Stomach smooth muscle (tissue), 2 donors: ENCODE data around the gene PCNX2.

Source experiments
- H3K27ac ChIP-seq: one replicate; pipeline ENCODE4 v1.7.0; 2013; ENCODE audit warnings: mild to moderate bottlenecking, low read length, inconsistent platforms
- H3K27me3 ChIP-seq, 2 donors: one replicate each; pipeline ENCODE4 v1.7.0; 2013; ENCODE audit warnings: low read length in 2 of 2; ENCODE audit not compliant: insufficient read depth in 2 of 2, control insufficient read depth in 1 of 2
- H3K36me3 ChIP-seq, 2 donors: one replicate each; pipeline ENCODE4 v1.7.0; 2013; ENCODE audit warnings: low read length in 2 of 2; ENCODE audit not compliant: control insufficient read depth in 2 of 2, insufficient read depth in 2 of 2
- H3K4me1 ChIP-seq: one replicate; pipeline ENCODE4 v1.7.0; 2013; ENCODE audit warnings: low read length; ENCODE audit not compliant: control insufficient read depth, insufficient read depth
- H3K4me3 ChIP-seq, 2 donors: one replicate each; pipeline ENCODE4 v1.7.0; 2013; ENCODE audit warnings: low read length in 2 of 2
- H3K9ac ChIP-seq, 2 donors: one replicate each; pipeline ENCODE4 v1.7.0; 2013; ENCODE audit warnings: low read length in 2 of 2, mild to moderate bottlenecking in 1 of 2
- H3K9me3 ChIP-seq, 2 donors: one replicate each; pipeline ENCODE4 v1.7.0; 2013; ENCODE audit warnings: low read length in 2 of 2; ENCODE audit not compliant: control insufficient read depth in 2 of 2
- donor health status: healthy.
- donor health status: Pancreatic carcinoma.

PCNX2 gene

GRCh38 chr1:233034836-233035235 lies 260.7 kb downstream of the PCNX2 start:
- Histone ChIP-seq H3K4me1 (no peaks in the 10 kb centered on the region), H3K9ac (no peak overlapping the region), H3K9me3 (peaks cover 0 to 2% of the 10 kb centered on the region in 2 donors), H3K27me3 (no peaks in the 10 kb centered on the region), H3K36me3 (no peaks in the 10 kb centered on the region), H3K4me3 (no peak overlapping the region), H3K27ac (no peak overlapping the region)

GRCh38 chr1:233033361-233033760 lies 262.2 kb downstream of the PCNX2 start:
- H3K27ac ChIP-seq: no peak overlapping the region
- no peaks in the 10 kb centered on the region for H3K27me3 ChIP-seq
- no peak overlapping the region for H3K9ac ChIP-seq
- no peaks in the 10 kb centered on the region for H3K36me3 ChIP-seq
- H3K4me3 ChIP-seq: no peak overlapping the region
- H3K4me1 ChIP-seq: no peaks in the 10 kb centered on the region
- H3K9me3 ChIP-seq: peaks cover 0 to 2% of the 10 kb centered on the region in 2 donors

- H3K36me3 ChIP-seq: no peaks in the 10 kb centered on the region
- peaks cover 0 to 2% of the 10 kb centered on the region in 2 donors for H3K9me3 ChIP-seq
- H3K9ac ChIP-seq: no peak overlapping the region
- no peaks in the 10 kb centered on the region for H3K4me1 ChIP-seq
- H3K27ac ChIP-seq: no peak overlapping the region
- H3K4me3 ChIP-seq: no peak overlapping the region
- no peaks in the 10 kb centered on the region for H3K27me3 ChIP-seq
Observed at GRCh38 chr1:233032916-233033315, 262.6 kb downstream of the PCNX2 start.

- Histone ChIP-seq H3K36me3 (no peaks in the 10 kb centered on the region), H3K9ac (no peak overlapping the region), H3K27ac (no peak overlapping the region), H3K27me3 (no peaks in the 10 kb centered on the region), H3K4me1 (no peaks in the 10 kb centered on the region), H3K4me3 (no peak overlapping the region), H3K9me3 (peaks cover 0 to 2% of the 10 kb centered on the region in 2 donors)
Observed at GRCh38 chr1:233031521-233031920, 264.0 kb downstream of the PCNX2 start.

- H3K9ac ChIP-seq: no peak overlapping the region
Observed at GRCh38 chr1:233027046-233027445, 268.5 kb downstream of the PCNX2 start.

GRCh38 chr1:233025567-233025966 lies 270.0 kb downstream of the PCNX2 start:
- no peaks in the 10 kb centered on the region for H3K9me3 ChIP-seq
- H3K4me3 ChIP-seq: no peak overlapping the region
- H3K27me3 ChIP-seq: no peaks in the 10 kb centered on the region
- no peaks in the 10 kb centered on the region for H3K36me3 ChIP-seq
- no peak overlapping the region for H3K27ac ChIP-seq
- no peak overlapping the region for H3K9ac ChIP-seq
- no peaks in the 10 kb centered on the region for H3K4me1 ChIP-seq

More at GRCh38 chr1:233027046-233027445, 268.5 kb downstream of the PCNX2 start:
- Histone ChIP-seq H3K27ac (no peak overlapping the region), H3K36me3 (no peaks in the 10 kb centered on the region), H3K9me3 (no peaks in the 10 kb centered on the region), H3K27me3 (no peaks in the 10 kb centered on the region), H3K4me3 (no peak overlapping the region), H3K4me1 (no peaks in the 10 kb centered on the region)

- H3K9ac ChIP-seq: no peak overlapping the region
- no peaks in the 10 kb centered on the region for H3K36me3 ChIP-seq
- no peaks in the 10 kb centered on the region for H3K27me3 ChIP-seq
- no peak overlapping the region for H3K4me3 ChIP-seq
- no peak overlapping the region for H3K27ac ChIP-seq
- H3K9me3 ChIP-seq: no peaks in the 10 kb centered on the region
- H3K4me1 ChIP-seq: no peaks in the 10 kb centered on the region
Observed at GRCh38 chr1:233025157-233025556, 270.4 kb downstream of the PCNX2 start.

GRCh38 chr1:233024199-233024598 lies 271.3 kb downstream of the PCNX2 start:
- no peaks in the 10 kb centered on the region for H3K36me3 ChIP-seq
- no peak overlapping the region for H3K9ac ChIP-seq
- no peak overlapping the region for H3K4me3 ChIP-seq
- H3K4me1 ChIP-seq: no peaks in the 10 kb centered on the region
- H3K27ac ChIP-seq: no peak overlapping the region
- no peaks in the 10 kb centered on the region for H3K27me3 ChIP-seq
- H3K9me3 ChIP-seq: no peaks in the 10 kb centered on the region

- H3K4me1 ChIP-seq: no peaks in the 10 kb centered on the region
- no peak overlapping the region for H3K27ac ChIP-seq
- no peaks in the 10 kb centered on the region for H3K36me3 ChIP-seq
- H3K27me3 ChIP-seq: no peaks in the 10 kb centered on the region
- no peaks in the 10 kb centered on the region for H3K9me3 ChIP-seq
- no peak overlapping the region for H3K9ac ChIP-seq
- no peak overlapping the region for H3K4me3 ChIP-seq
Observed at GRCh38 chr1:233022246-233022645, 273.3 kb downstream of the PCNX2 start.

GRCh38 chr1:233020426-233020825 lies 275.1 kb downstream of the PCNX2 start:
- no peak overlapping the region for H3K4me3 ChIP-seq
- H3K9me3 ChIP-seq: no peaks in the 10 kb centered on the region
- H3K27ac ChIP-seq: no peak overlapping the region
- no peaks in the 10 kb centered on the region for H3K4me1 ChIP-seq
- no peaks in the 10 kb centered on the region for H3K27me3 ChIP-seq
- H3K9ac ChIP-seq: no peak overlapping the region
- H3K36me3 ChIP-seq: no peaks in the 10 kb centered on the region

- Histone ChIP-seq H3K27ac (no peak overlapping the region), H3K27me3 (no peaks in the 10 kb centered on the region), H3K4me3 (no peak overlapping the region), H3K9ac (no peak overlapping the region), H3K9me3 (no peaks in the 10 kb centered on the region), H3K36me3 (no peaks in the 10 kb centered on the region), H3K4me1 (no peaks in the 10 kb centered on the region)
Observed at GRCh38 chr1:233019778-233020325, 275.7 kb downstream of the PCNX2 start.
